ENCODE results near the gene SATB2.
A peak's percentile ranks its signal among the peaks of the same experiment; 100 is the strongest.

Gene SATB2

GRCh38 chr2:199325881-199326280, 131.9 kb downstream of the SATB2 start:
- DNase-seq (ENCODE audit: low spot score) = no peak

GRCh38 chr2:199322151-199322550, 135.6 kb downstream of the SATB2 start:
- no peak for DNase-seq (ENCODE audit: low spot score)

DNA sequence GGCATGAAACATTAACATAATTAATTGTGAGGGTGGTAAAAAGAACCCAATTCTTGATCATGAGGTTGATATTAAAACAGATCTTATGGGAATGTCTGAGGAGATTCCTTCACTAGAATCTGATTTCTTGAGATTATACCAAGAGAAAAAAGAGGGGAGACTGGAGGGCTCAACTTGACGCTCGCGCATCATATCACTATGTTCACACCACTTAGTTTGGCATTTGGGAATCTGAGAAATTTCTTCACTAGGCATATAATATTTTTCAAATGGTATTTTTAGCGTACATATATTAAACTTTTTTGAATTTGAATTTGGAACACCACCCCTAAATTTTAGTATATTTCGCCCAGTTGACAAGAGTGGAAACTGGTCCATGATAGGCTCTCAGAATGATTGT, 140.1 kb downstream of the SATB2 start:
- no peak for DNase-seq (ENCODE audit: low spot score)

DNA sequence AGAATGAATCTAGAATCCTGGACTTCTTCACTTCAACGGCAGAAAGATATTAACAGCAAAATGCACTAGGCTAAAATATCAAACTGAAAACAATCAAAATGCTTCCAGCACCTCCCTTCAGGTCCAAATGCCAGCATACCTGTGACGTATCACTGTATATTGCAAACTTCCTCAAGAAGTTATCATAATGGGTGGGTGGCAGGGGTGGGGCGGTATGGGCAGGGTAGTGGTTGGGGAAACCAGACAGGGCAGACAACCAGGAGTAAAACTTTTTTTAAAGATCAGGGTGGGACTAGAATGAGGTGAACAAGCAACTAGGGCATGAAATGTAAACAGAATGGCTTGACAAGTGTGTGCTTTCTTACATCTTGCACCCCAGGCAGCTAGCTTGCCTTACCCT, 140.9 kb downstream of the SATB2 start:
- DNase-seq (ENCODE audit: low spot score) = no peak

- DNase-seq (ENCODE audit: low spot score) = no peak
Measured at GRCh38 chr2:199315299-199316179, 142.2 kb downstream of the SATB2 start.

- DNase-seq (ENCODE audit: low spot score) = no peak
Measured at GRCh38 chr2:199312931-199313330, 144.8 kb downstream of the SATB2 start.

- no peak for DNase-seq (ENCODE audit: low spot score)
Measured at GRCh38 chr2:199310771-199311585, 146.8 kb downstream of the SATB2 start.

DNA sequence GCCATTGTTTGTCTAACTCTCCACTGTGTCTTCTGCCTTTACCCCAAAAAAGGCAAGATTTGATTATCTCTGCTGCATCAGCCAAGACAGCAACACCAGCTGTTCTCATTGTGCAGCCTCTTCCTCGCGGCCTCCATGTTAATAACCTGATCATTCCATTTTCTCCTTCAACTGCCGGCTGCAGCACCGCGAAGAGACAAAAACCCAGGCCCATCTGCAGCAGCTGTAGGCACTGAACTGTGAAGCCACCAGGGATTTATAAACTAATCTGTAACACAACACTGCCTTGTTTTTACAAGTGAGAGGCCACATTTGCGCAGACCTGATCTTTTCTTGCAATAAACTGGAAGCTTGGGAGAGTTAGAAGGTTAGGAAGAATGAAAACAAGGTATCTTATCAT, 147.8 kb downstream of the SATB2 start:
- no peak for DNase-seq (ENCODE audit: low spot score)

- DNase-seq (ENCODE audit: low spot score) = no peak
Measured at GRCh38 chr2:199309411-199309810, 148.3 kb downstream of the SATB2 start.

DNA sequence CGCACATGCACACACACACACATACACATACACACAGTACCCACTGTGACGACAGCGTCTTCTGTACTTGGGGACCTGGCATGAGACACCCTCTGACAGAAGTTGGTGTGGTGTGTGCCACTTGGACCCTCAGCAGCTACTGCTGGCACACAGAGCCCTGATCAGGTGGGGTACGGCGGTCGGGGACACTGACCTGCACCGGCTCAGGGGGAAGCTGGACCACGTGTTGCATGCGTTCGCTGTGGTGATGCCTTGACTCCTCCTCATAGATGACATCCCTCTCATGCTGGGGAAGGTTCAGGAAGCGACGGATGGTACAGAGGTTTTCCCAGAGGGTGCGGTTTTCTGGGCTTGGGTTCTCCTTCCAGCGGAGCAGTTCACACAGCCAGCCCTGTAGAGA, 149.2 kb downstream of the SATB2 start:
- DNase-seq (ENCODE audit: low spot score) = no peak

DNA sequence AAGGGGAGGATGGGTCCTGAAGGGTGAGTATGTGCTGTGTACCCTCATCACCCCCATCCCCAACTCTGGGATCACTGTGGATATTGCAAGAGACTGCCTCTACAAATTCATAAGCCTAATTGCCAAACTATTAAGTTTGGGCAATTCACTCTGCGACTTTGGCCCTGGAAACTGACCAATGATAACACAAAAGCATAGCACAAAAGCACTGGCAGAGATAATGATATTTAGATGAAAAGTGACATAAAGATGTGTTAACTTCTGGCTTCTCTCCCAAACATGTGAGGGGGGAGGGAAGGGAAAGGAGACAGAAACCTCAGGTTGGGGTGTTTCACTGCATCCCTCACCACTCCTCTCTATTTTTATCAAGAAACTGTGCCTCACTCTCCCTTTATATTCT, 150.3 kb downstream of the SATB2 start:
- no peak for DNase-seq (ENCODE audit: low spot score)

DNA sequence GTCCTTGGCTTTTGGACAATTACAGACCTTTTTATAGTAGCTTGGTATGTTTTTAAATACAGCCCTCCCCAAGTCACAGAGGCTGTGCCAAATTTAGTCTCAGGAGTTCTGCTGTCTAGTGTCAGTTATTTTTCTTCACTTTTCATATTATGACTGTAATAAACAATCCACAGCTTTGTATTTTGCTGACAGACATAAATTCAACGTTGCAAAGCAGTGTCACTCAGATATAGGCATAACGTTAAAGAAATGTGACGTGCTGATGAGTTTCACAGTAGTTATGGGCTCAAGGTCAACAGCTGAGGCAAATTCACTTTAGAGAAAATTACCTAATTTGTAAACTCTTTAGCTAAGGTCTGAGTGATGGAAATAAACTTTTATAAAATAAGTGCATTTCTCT, 151.6 kb downstream of the SATB2 start:
- no peak for DNase-seq (ENCODE audit: low spot score)

DNA sequence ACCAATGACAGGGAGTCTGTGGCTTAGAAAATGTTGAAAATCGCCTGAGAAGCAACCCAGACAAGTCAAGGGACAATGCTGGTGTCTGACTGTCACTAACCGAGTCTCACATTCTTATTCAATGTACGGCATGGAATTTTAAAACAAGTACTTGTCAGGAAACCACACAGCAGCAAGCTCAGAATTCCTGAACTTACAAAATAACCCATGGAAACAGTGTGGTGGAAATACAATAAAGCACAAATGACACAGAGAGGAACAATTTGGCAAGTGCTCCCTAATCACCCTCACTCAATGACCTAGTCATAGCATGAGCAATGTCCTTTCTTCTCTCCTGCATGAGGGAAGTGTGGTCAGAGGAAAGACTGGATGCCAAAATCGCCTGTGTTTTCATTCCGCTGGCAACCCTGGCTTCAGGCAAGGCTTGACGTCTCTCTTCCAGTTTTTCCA, 154.0 kb downstream of the SATB2 start:
- DNase-seq (ENCODE audit: low spot score) = peak; percentile 29

GRCh38 chr2:199302851-199303250, 154.9 kb downstream of the SATB2 start:
- no peak for DNase-seq (ENCODE audit: low spot score)

GRCh38 chr2:199288424-199288823, 169.3 kb downstream of the SATB2 start:
- DNase-seq (ENCODE audit: low spot score) = no peak

GRCh38 chr2:199282309-199282708, 175.4 kb downstream of the SATB2 start:
- no peak for DNase-seq (ENCODE audit: low spot score)

- no peak for DNase-seq (ENCODE audit: low spot score)
Measured at GRCh38 chr2:199279146-199279545, 178.6 kb downstream of the SATB2 start.

GRCh38 chr2:199278099-199278498, 179.6 kb downstream of the SATB2 start:
- no peak for DNase-seq (ENCODE audit: low spot score)

GRCh38 chr2:199273042-199273511, 184.7 kb downstream of the SATB2 start:
- no peak for DNase-seq (ENCODE audit: low spot score)

DNA sequence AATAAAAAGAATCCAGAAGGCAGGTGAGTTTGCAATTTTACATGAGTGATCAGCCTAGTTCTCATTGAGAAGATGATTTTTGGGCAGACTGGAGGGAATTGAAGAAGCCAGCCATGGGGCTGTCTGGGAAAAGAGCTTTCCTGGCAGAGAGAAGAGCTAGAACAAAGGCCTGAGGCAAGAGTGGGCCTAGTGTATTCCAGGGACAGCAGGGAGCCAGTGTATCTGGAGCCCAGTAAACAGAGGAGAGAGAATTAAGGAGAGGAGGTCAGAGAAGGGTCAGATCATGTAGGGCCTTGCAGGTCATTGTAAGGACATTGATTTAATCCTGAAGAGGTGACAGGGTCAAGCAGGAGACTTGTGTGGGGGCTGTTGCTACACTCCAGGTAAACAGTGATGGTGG, 195.8 kb downstream of the SATB2 start:
- no peak for DNase-seq (ENCODE audit: low spot score)

- DNase-seq (ENCODE audit: low spot score) = no peak
Measured at GRCh38 chr2:199261239-199261638, 196.5 kb downstream of the SATB2 start.

- no peak for DNase-seq (ENCODE audit: low spot score)
Measured at GRCh38 chr2:199259671-199260070, 198.1 kb downstream of the SATB2 start.

- DNase-seq (ENCODE audit: low spot score) = no peak
Measured at GRCh38 chr2:199258291-199258690, 199.4 kb downstream of the SATB2 start.

Data from hepatic stellate cell (primary cell).